Adrenal gland (tissue), 12 donors: ENCODE results near the gene MINDY3. TPM values are rescaled to one million over a fixed set of nuclear protein-coding genes. Genes with fewer than 3 reads are reported as not detected.
"Not testable (repeated sequence)": the region's sequence is repeated elsewhere in the genome, so short reads cannot be mapped to it uniquely, and the experiment has no call there.

Experiments
- DNase-seq, 7 donors: peaks; one replicate each; pipeline ENCODE4 v3.0.0-alpha.2; 2019 to 2020
- H3K27ac ChIP-seq, 5 donors: fragments of 200-600 bp; sonication (generic) in 4 of 5; 1 replicate in 3 of 5; 2 replicates in 2 of 5; pipeline versions ENCODE4 v1.5.1 to v1.8.0; 2016 to 2020; ENCODE audit warnings: mild to moderate bottlenecking in 1 of 5
- H3K27me3 ChIP-seq: fragments of 200-600 bp; 2 replicates; pipeline ENCODE4 v1.8.0; 2021
- H3K36me3 ChIP-seq, 2 donors: fragments of 200-600 bp; replicated peaks in 1 of 2; 1 replicate in 1 of 2; 2 replicates in 1 of 2; pipeline versions ENCODE4 v1.5.1 to v1.8.0; 2018 to 2022
- H3K4me1 ChIP-seq, 2 donors: fragments of 200-600 bp; replicated peaks in 1 of 2; 1 replicate in 1 of 2; 2 replicates in 1 of 2; pipeline versions ENCODE4 v1.5.1 to v1.8.0; 2018 to 2021
- H3K4me3 ChIP-seq, 4 donors: fragments of 200-600 bp; sonication (generic) in 3 of 4; one replicate each; pipeline ENCODE4 v1.5.1; 2016 to 2018
- H3K9me3 ChIP-seq, 3 donors: fragments of 200-600 bp; sonication (generic) in 1 of 3; replicated peaks in 1 of 3; 1 replicate in 2 of 3; 2 replicates in 1 of 3; pipeline versions ENCODE4 v1.5.1 to v1.8.0; 2016 to 2021
- CTCF ChIP-seq, 6 experiments: fragments of 450-650 bp in 4 of 6; fragments of 200-600 bp in 2 of 6; sonication (generic) in 1 of 6; IDR thresholded peaks; 1 replicate in 5 of 6; 2 replicates in 1 of 6; pipeline versions ENCODE4 v1.5.1 to v1.8.0; 2016 to 2021; ENCODE audit warnings: antibody characterized with exemption in 6 of 6, mild to moderate bottlenecking in 2 of 6, moderate library complexity in 1 of 6
- POLR2A ChIP-seq, 2 donors: fragments of 450-650 bp; IDR thresholded peaks; one replicate each; pipeline ENCODE4 v1.6.1; 2017; ENCODE audit warnings: antibody characterized with exemption in 2 of 2, mild to moderate bottlenecking in 2 of 2, moderate library complexity in 1 of 2
- WGBS, 4 donors: extraction: QIAGEN DNeasy Blood & Tissue Kit in 2 of 4; methylation state at CpG; one replicate each; pipeline versions ENCODE4 v1.1.5 to v1.1.7; 2013 to 2017; 5-methylcytosine and 5-hydroxymethylcytosine counted together
- intact Hi-C, 2 donors: fragments of 100-400 bp; cut with DNase I; formaldehyde crosslinking; loops; one replicate each; pipeline versions ENCODE4 v1.14.1 to v1.15.0; 2022 to 2023
- polyA plus RNA-seq, 3 donors: library from polyadenylated mRNA; stranded (reverse); fragments of 200-250 nt in 2 of 3; fragments of 350-450 nt in 1 of 3; fragmentation: Illumina TruSeq in 1 of 3; extraction: RNeasy Lipid Tissue Mini Kit (QIAGEN cat#74804) in 1 of 3; gene quantifications; one replicate each; pipeline ENCODE4 v1.2.3, GENCODE V29; 2013 to 2014
- total RNA-seq, 9 donors: library from RNA; depleted of rRNA in 4 of 9; stranded (reverse); fragments of >200 nt in 4 of 9; fragments of 120-200 nt in 1 of 9; fragmentation: NEBNext Ultra II Directional in 1 of 9; extraction: Animal tissue kit (Norgen Biotek cat#: 25700) in 1 of 9; gene quantifications; one replicate each; pipeline versions ENCODE4 v1.1.0 to v1.2.4, GENCODE V29; 2013 to 2023
- donor health status: healthy with polysubstance abuse.
- donor health status: Bipolar disorder and iron deficiency.
- donor health status: DM: yes; HTN: yes; CAD: no.
- donor health status: DM: no; HTN: no; CAD: no.
- donor health status: DM: no; HTN: no; CAD: no.
- donor health status: DM: yes; HTN: yes; CAD: no.

Gene MINDY3
- total and polyA plus RNA-seq, 12 donors: 16.7 to 40.3 (median 32.2) TPM

GRCh38 chr10:15780353-15781135 is 79.8 kb downstream of the MINDY3 start:
- Histone ChIP-seq H3K27me3 (no peaks in the 10 kb centered on the region), H3K4me3 (no peak overlapping the region), H3K27ac (no peak overlapping the region), H3K36me3 (peaks cover 0 to 3% of the 10 kb centered on the region in 2 donors), H3K4me1 (peaks cover 0 to 7% of the 10 kb centered on the region in 2 donors), H3K9me3 (no peaks in the 10 kb centered on the region)
- DNase-seq: peak in 6 of 7 donors; percentile 33 to 91 (median 60)
- intact Hi-C loops: no loop called here
- TF ChIP-seq CTCF (IDR thresholded peaks at IDR 0.05) (no peak), POLR2A (IDR thresholded peaks at IDR 0.05) (no peak)
- 49 to 51% (median 49%) methylated on average over 6 of the region's 6 CpGs for WGBS, 4 donors

GRCh38 chr10:15775513-15775912 is 84.8 kb downstream of the MINDY3 start:
- Histone ChIP-seq H3K4me1 (peaks cover 0 to 1% of the 10 kb centered on the region in 2 donors), H3K4me3 (no peak overlapping the region), H3K27me3 (no peaks in the 10 kb centered on the region), H3K27ac (no peak overlapping the region), H3K36me3 (no peaks in the 10 kb centered on the region), H3K9me3 (no peaks in the 10 kb centered on the region)
- WGBS, 4 donors: 88 to 93% (median 91%) methylated on average over 1 of the region's 1 CpG
- no peak for DNase-seq
- TF ChIP-seq POLR2A (IDR thresholded peaks at IDR 0.05) (no peak), CTCF (IDR thresholded peaks at IDR 0.05) (no peak)
- intact Hi-C loops: no loop called here

DNA sequence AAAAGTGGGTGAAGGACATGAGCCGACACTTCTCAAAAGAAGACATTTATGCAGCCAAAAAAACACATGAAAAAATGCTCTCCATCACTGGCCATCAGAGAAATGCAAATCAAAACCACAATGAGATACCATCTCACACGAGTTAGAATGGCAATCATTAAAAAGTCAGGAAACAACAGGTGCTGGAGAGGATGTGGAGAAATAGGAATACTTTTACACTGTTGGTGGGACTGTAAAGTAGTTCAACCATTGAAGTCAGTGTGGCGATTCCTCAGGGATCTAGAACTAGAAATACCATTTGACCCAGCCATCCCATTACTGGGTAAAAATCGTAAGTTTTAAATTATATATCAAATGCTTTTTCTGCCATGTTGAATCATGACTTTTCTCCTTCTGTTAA is 85.8 kb downstream of the MINDY3 start:
- intact Hi-C loops, H3K4me3 ChIP-seq, H3K27me3 ChIP-seq, DNase-seq, H3K4me1 ChIP-seq, H3K36me3 ChIP-seq, H3K9me3 ChIP-seq, H3K27ac ChIP-seq: not testable (repeated sequence)
- 64 to 75% (median 68%) methylated on average over 4 of the region's 4 CpGs for WGBS, 4 donors

DNA sequence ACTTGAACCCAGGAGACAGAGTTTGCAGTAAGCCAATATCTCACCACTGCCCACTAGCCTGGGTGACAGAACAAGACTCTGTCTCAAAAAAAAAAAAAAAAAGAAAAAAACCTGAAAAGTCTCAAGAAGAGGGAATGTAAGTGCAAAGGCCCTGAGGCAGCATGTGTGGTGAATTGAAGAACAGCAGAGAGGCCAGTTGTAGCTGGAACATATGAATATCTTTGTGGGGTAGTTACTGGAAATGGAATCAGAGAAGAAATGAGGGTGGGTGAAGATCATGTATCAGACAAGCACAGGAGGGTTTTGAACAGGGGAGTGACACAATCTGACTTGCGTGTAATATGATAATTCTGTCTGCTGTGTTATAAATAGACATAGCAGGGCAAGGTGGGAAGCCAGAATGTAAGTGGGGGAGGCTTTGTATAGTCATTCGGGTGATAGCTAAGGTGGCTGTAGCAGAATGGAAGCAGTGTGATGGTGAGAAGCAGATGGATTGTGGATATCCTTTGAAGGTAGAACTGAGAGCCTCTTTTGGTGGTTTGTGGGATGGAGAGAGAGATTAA is 95.3 kb downstream of the MINDY3 start:
- no peak overlapping the region for H3K27ac ChIP-seq
- no peaks in the 10 kb centered on the region for H3K27me3 ChIP-seq
- no peaks in the 10 kb centered on the region for H3K9me3 ChIP-seq
- H3K4me1 ChIP-seq: no peaks in the 10 kb centered on the region
- no peaks in the 10 kb centered on the region for H3K36me3 ChIP-seq
- intact Hi-C loops: no loop called here
- WGBS, 4 donors: 86 to 94% (median 91%) methylated on average over 2 of the region's 2 CpGs
- no peak overlapping the region for H3K4me3 ChIP-seq
- TF ChIP-seq POLR2A (IDR thresholded peaks at IDR 0.05): no peak
- no peak for TF ChIP-seq CTCF (IDR thresholded peaks at IDR 0.05)
- DNase-seq: no peak
